ENCODE results near the gene ENTR1. TPM values are rescaled to one million over a fixed set of nuclear protein-coding genes. Genes with fewer than 3 reads are reported as not detected.

Gene ENTR1
- total and polyA plus RNA-seq, 2 donors (not counting 1 experiment from before 2014, with no cell fraction given): 77.7 to 86.3 TPM

- H3K27ac Mint-ChIP-seq: no peak overlapping the region
Measured at GRCh38 chr9:136456258-136456657, 45.8 kb upstream of the ENTR1 start.

More at GRCh38 chr9:136456258-136456657, 45.8 kb upstream of the ENTR1 start:
- H3K27me3 Mint-ChIP-seq: no peaks in the 10 kb centered on the region
- H3K9me3 ChIP-seq (ENCODE audit: control extremely low read depth in 1 of 3, control insufficient read depth in 2 of 3, insufficient read depth in 1 of 3, low read length in 2 of 3): no peaks in the 10 kb centered on the region
- H3K9me3 Mint-ChIP-seq (ENCODE audit: insufficient read depth): no peaks in the 10 kb centered on the region
- H4K20me1 ChIP-seq (ENCODE audit: control insufficient read depth, insufficient read depth, low read length, poor library complexity, severe bottlenecking): peaks cover 11% of the 10 kb centered on the region
- no peaks in the 10 kb centered on the region for H3K4me1 ChIP-seq (ENCODE audit: control insufficient read depth in 2 of 2, insufficient read depth in 2 of 2, low read length in 2 of 2)
- DNase-seq (no peak), ATAC-seq (ENCODE audit: low read depth) (no peak)
- no peak overlapping the region for H3K9ac ChIP-seq (ENCODE audit: low read length)
- H3K4me3 ChIP-seq (ENCODE audit: control extremely low read depth in 1 of 5, extremely low read depth in 1 of 5, insufficient read depth in 1 of 5, low read depth in 2 of 5, low read length in 4 of 5): no peak overlapping the region
- ChIA-PET CTCF (no interaction called here), POLR2A (no interaction called here)
- no peak overlapping the region for H3K4me3 Mint-ChIP-seq
- H3K79me2 ChIP-seq (ENCODE audit: control insufficient read depth, insufficient read depth, low read length): peaks cover 18% of the 10 kb centered on the region
- H3K4me2 ChIP-seq (replicated peaks; ENCODE audit: low read depth, low read length, poor library complexity, severe bottlenecking): no peak overlapping the region
- no peak for TF ChIP-seq CTCF (IDR thresholded peaks at IDR 0.05)
- TF ChIP-seq EZH2 (IDR thresholded peaks at IDR 0.05; ENCODE audit: borderline replicate concordance, insufficient read depth, low read depth, low read length, poor library complexity, severe bottlenecking): no peak
- WGBS (ENCODE audit: insufficient coverage): 95% methylated on average over 9 of the region's 9 CpGs
- intact Hi-C loops (cut with micrococcal nuclease): no loop called here
- no peak overlapping the region for H3K27ac ChIP-seq (ENCODE audit: low read length in 2 of 2)
- H2AFZ ChIP-seq (ENCODE audit: insufficient read depth, low read depth, low read length, poor library complexity, severe bottlenecking): no peak overlapping the region
- H3K27me3 ChIP-seq (replicated peaks in 1 of 4; ENCODE audit: control extremely low read depth in 1 of 4, control insufficient read depth in 3 of 4, insufficient read depth in 4 of 4, low read length in 3 of 4): no peaks in the 10 kb centered on the region
- H3K36me3 ChIP-seq (replicated peaks in 1 of 2; ENCODE audit: control extremely low read depth in 1 of 2, control insufficient read depth in 1 of 2, extremely low read depth in 1 of 2, insufficient read depth in 2 of 2, low read length in 1 of 2): peaks cover 0 to 80% of the 10 kb centered on the region in 2 experiments
- H3K4me1 Mint-ChIP-seq: no peaks in the 10 kb centered on the region

Data from B cell (primary cell).